Renal cortical epithelial cell (primary cell): Measurements from ENCODE around the gene BRI3. TPM values are rescaled to one million over a fixed set of nuclear protein-coding genes. Genes with fewer than 3 reads are reported as not detected.
"Not testable (repeated sequence)": the region's sequence is repeated elsewhere in the genome, so short reads cannot be mapped to it uniquely, and the experiment has no call there.

Source experiments
- DNase-seq: peaks from one replicate; pipeline ENCODE4 v3.0.0-alpha.2; 2011; ENCODE audit warnings: low read depth
- total RNA-seq: library from RNA; depleted of rRNA; stranded (reverse); fragments of >200 nt; gene quantifications from 2 replicates; pipeline ENCODE4 v1.2.3, GENCODE V29; 2014

BRI3 gene
- total RNA-seq, 1 donor from 2014 or later, result 30.8 TPM

- no peak for DNase-seq
These were observed 30.7 kb downstream of the BRI3 start for GRCh38 chr7:98312201-98312600.

- DNase-seq, result no peak
These were observed 33.0 kb downstream of the BRI3 start for GRCh38 chr7:98314469-98314868.

- no peak for DNase-seq
These were observed 34.0 kb downstream of the BRI3 start for GRCh38 chr7:98315318-98315993.

- not testable (repeated sequence) for DNase-seq
These were observed 34.6 kb downstream of the BRI3 start for GRCh38 chr7:98315994-98316527.

- no peak for DNase-seq
These were observed 36.0 kb downstream of the BRI3 start for GRCh38 chr7:98317366-98318040.

GRCh38 chr7:98319176-98319575 lies 37.7 kb downstream of the BRI3 start:
- no peak for DNase-seq

- DNase-seq, result no peak
These were observed 39.8 kb downstream of the BRI3 start for GRCh38 chr7:98321301-98321700.

GRCh38 chr7:98322331-98323270 lies 41.1 kb downstream of the BRI3 start:
- DNase-seq, result no peak

- no peak for DNase-seq
These were observed 42.3 kb downstream of the BRI3 start for GRCh38 chr7:98323597-98324322.

- no peak for DNase-seq
These were observed 43.3 kb downstream of the BRI3 start for GRCh38 chr7:98324782-98325181.

- no peak for DNase-seq
These were observed 47.8 kb downstream of the BRI3 start for GRCh38 chr7:98329100-98329790.

GRCh38 chr7:98329791-98330373 lies 48.4 kb downstream of the BRI3 start:
- DNase-seq, result no peak

- DNase-seq, result no peak
These were observed 49.5 kb downstream of the BRI3 start for GRCh38 chr7:98330926-98331529.

GRCh38 chr7:98334081-98334480 lies 52.6 kb downstream of the BRI3 start:
- peak; percentile 46 for DNase-seq

- no peak for DNase-seq
These were observed 54.0 kb downstream of the BRI3 start for GRCh38 chr7:98335411-98335977.

- DNase-seq, result no peak
These were observed 57.0 kb downstream of the BRI3 start for GRCh38 chr7:98338441-98338840.

GRCh38 chr7:98339043-98339442 lies 57.6 kb downstream of the BRI3 start:
- no peak for DNase-seq

- peak; percentile 43 for DNase-seq
These were observed 59.6 kb downstream of the BRI3 start for GRCh38 chr7:98341106-98341505.
